Activated gamma-delta T cell (primary cell): ENCODE results near the gene ACSS3.
"Not testable (repeated sequence)": the region's sequence is repeated elsewhere in the genome, so short reads cannot be mapped to it uniquely, and the experiment has no call there.

Experiments used
- DNase-seq: peaks from one replicate; lab custom pipeline; 2025; lab: John Stamatoyannopoulos, UW

The ACSS3 gene

DNA sequence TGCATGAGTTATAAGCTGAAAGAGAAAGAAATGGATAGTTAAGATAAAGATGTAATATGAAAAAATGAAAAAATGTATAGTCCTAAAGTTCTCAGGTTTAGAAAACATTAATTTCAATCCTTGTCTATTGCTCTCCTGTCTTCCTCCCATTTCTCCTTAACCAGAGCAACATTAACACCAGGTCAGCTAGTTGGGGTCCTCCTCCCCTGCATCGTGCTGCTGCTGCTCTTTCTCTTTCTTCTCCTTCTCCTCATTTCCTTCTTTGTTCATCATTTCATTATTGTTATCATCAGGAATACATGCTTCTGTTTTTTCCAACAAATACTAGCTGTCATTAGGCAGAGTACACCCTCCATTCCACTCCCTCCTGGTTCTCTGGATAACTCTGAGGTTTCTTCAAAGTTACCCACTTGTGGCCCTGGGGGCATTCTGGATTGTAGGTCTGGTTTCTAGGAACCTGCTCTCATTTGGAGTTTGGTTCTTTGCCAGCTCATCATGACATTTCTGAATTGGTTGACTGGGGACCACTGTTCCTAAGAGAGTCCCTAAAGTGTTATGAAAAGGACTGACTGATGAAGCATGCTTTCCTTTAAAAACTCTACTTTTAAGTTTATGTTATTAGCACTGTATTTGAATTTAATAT is 17.0 kb downstream of the ACSS3 start:
- DNase-seq: no peak

DNA sequence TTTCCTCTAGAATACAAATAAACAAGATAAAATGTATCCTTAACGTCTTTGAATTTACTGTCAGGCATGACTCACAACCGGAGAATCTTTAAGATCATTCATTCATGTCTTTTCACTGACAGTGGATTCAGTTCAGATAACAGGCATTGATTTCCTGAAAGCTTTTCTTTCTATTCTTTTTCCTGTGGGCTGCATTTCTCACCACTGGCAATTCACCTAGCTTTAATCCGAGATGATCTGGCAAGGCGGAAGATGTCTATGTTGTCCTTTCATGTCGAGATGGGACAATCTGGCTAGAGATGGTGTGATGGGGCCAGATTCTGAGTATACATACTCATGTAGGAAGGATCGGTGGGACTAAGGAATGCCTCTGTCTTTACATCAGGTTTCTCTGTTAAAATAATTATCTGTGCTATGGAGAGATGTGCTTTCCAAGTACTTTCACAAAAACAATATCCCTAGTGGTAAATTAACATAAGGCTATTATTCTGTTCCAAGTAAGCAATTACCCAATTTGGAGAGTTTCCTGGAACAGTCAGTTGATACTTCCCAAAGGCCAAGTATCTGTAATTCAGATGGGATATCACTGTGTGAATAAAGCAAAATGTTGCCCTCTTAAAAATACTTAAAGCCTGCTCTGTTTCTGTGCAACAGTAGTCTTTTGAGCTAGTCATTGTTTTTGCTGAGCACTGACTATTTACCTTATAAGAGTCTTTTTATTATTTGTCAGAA is 17.8 kb downstream of the ACSS3 start:
- no peak for DNase-seq

DNA sequence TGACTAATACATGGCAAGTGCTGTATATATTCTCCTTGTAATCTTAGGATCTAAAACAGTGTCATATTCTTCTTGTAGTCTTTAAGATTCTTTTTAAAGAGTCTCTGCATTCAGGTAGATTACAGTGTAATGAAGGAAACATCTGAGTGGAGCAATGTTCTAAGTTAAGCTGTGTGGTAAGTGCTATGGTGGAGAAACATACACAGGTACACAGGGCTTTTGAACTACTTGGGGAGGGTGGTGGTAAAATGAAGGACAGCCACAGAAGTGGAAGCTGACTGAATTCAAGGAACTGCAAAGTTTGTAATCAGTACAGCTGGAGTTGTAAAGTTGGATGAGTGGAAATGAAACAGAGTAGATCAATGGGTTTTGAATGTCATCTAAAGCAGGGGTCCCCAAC is 27.8 kb downstream of the ACSS3 start:
- DNase-seq: no peak

DNA sequence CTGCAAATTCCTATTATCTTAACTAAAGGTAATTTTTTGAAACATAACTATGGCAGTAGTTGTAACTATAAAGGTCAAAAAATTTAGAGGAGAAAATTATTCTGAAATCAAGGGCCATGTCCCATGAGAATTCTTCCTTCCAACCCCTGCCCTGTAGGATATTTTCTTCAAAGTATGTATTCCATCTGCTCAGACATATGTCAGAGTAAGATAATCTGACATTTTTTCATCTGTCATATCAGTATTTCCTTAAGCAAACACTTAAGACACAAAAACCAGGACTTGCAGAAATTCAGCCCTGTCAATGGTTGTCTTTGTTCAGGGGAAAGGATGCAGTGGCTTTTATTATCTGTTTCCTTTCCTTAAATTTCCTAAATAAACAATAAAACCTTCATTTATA is 36.3 kb downstream of the ACSS3 start:
- no peak for DNase-seq

DNA sequence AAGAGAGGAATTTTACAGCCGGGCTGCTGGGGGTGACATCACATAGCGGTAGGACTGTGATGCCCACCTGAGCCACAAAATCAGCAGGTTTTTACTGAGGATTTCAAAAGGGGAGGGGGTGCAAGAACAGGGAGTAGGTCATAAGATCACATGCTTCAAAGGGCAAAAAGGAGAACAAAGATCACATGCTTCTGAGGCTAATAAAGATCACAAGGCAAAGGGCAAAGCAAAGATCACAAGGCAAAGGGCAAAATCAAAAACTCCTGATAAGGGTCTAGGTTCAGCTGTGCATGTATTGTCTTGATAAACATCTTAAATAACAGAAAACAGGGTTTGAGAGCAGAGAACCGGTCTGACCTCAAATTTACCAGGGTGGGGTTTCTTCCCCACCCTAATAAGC is 41.2 kb downstream of the ACSS3 start:
- not testable (repeated sequence) for DNase-seq

DNA sequence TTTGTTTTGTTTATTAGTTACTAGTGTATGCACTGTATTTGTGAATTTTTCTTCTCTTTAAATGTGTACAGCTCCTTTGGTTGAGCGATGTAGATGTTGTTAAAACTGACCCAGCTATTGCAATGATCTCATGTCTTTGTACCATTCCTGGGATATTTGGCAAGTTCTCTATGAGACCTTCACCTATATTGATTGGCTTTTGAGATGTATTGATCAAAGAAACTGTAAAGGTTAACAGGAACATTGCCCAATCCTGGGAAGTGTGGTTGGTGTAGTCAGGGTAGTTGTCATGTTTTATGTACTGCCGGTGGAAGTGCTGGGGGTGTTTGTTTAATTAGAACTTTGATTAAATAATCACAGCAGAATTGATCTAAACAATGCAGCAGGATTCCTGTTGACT is 43.1 kb downstream of the ACSS3 start:
- DNase-seq: no peak

DNA sequence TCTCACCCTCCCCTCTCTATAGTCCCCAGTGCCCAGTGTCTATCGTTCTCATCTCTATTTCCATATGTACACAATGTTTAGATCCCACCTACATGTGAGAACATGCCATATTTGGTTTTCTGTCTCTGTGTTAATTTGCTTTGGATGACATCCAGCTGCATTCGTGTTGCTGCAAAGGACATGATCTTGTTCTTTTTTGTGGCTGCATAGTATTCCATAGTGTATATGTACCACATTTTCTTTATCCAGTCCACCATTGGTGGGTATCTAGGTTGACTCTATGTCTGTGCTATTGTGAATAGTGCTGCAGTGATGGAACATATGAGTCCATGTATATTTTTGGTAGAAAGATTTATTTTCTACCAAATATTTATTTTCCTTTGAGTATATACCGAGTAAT is 45.7 kb downstream of the ACSS3 start:
- DNase-seq: no peak

DNA sequence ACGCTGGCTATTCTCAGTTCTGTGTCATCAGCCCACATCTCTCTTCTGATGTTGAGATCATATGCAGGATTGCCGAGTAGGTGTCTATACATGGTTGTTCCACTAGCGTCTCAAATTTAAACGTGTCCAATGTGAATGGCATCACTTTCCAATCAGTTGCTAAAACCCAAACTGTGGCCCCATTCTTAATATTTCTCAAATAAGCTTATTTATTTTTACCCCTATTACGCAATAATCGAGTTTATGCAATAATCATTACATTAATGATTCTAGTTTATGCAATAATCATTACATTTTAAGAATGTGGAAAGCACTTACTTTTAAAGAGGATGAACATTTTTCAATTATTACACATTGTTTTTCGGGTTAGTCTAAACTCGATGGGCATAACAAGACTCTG is 47.8 kb downstream of the ACSS3 start:
- DNase-seq: no peak

DNA sequence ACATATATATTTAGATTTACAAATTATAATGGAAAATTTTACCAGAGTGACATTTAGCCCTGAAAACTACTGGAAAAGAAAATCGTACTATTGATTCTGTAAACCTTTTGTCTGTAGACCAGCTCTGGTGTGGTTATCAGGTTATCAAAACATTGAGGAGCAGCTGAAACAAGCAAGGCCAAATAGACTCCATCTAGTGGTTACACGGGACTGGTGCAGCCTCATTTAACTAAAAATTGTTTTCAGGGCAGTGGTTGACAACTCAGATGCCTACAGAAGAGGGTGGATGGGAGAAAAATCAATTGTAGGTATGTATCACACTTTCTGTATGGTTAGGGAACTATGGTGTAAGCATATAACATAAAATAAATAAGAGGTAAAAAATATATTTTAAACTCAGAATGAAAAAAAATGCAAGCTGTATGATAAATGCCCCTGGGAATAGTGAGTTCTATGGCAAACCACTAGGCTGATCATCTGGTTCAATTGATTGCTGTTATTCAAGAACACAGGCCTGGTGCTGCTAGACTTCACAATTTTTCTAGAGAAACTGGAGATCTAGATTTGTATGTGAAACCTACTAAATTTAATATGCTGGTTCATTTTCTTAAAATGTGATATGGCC is 51.2 kb downstream of the ACSS3 start:
- no peak for DNase-seq

DNA sequence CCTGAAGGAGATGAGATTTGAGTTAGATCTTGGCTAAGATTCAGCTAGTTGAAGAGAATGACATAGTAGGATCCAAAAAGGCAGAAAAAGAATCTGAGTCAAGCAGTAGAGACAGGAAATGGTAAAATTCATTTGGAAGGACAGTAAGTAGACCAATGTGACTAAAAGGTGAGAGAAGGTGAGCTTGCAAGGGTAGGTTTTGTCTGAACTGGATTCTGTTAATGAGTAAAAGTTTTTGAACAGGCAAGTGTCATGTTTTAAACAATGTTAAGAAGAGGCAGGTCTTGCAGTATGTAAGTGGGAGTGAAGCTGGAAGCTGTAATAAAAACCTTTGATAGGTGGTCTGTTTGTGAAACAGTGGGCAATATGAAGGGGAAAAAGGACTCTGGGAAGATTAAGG is 58.6 kb downstream of the ACSS3 start:
- DNase-seq: no peak

DNA sequence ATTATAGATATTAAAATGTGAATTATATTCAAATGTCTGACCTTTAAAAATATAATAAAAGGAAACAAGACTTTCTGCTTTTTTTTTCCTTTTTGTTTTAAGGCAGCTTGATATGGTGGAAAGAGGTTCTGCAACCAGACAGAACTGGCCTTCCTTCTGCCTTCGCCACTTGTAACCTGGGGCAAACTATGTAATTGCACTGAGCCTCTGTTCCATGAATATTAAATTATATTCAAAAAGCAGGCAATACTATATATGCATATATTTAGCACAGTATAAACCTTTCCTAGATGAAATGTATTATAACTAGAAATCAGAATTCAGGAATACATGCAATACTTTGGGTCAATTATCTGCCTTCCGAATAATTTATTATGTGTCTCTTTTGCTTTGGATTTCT is 59.9 kb downstream of the ACSS3 start:
- no peak for DNase-seq

DNA sequence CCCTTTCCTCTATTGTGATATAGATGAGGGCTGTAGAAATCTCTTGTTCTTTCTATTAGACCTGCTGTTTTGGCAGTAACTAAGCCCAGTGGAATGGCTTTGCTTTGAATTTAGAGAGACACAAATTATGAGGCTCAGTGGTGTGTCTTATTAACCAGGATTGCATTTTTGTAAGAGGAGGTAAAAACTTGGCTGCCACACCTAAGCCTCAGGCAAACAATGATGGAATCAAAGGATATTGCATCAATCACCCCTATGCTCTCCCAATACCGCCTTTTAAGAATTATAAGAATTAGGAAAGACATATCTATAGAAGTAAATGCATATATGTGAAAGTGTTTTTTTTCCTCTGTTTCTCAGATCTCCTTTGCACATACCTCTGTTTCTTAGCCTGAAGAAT is 63.3 kb downstream of the ACSS3 start:
- DNase-seq: no peak

DNA sequence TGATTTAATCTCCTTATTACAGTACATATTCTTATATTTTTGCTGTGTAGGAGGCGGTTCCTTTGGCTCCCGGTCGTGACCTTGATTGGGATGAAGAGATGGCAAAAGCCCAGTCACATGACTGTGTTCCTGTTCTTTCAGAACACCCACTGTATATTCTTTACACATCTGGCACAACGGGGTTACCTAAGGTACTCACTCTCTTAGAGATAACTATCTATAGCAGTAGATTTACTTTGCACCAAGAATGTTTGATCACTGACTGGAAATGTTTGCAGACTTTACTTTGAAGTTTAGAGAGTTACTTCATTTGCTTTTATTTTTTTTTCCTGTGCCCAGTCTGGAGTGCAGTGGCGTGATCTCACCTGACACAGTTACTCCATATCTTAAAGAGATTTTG is 65.2 kb downstream of the ACSS3 start:
- no peak for DNase-seq

DNA sequence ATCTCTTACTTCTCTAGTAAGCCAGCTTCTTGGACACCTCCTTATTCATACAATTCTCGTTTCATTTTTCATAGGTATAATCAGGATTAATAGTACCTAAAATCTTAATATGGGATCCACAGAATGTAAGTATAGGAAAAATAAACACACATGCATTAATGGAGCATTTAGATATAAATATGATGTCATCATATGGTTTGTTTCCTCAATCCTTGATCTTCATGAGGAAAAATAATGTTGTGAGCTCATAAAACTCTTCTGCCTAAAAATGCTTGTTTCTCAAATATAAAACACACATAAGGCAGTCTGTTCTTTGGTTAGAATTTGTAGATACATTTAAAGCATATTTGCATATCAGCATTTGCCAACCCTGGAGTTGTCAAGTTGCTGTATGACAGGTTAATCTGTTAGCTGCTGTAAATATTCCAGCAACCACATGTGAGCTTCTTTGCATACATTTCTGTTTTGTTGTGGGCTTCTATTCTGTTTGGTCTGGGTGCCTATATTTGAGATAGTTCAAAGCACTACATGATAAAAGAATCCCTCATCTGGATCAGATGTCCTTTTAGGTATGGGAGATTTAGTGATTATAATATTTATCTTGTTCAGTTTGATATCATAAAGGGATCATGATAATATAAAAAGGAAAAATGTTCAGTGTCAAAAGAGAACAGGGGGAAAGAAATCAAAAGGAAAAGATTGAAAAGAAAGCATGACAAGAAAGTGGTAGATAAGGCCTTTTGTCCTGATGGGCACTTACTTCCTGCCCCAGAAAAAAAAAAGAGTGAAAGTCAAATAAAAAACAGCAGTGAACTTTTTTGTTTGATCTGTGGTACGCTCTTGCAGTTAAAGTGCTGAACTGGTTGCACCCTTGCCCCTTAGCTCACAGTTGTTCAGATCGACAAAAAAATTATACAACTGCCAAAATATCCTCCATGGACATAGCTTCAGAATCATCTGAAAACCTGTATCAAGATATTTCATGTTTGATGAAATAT is 68.6 kb downstream of the ACSS3 start:
- no peak for DNase-seq

DNA sequence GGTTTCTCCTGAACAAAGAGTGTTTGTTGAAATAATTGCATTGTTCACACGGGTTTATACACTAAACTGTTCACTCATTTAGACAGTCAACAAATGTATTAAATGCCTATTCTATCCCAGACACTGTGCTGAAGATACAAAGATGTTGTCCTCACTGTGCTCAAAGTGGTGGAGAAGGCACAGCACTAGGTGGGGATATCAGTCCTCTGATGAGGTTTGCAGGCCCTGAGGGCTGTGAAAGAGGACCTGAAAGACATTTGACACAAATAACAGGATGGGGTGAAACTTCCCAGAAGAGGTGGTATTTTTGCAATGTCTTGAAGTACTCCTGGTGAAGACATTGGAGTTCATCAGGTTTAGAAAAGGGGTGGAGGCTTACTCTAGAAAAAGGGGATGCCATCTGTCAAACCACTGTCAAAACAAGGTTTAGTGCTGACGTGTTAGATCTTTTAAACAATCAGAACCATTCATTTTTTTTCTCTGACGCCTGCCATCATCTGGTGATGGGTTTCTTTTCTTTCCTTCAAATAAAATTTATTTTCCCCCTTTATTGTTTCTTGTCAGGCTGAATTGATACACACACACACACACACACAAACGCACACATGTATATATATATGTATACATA is 69.5 kb downstream of the ACSS3 start:
- no peak for DNase-seq

DNA sequence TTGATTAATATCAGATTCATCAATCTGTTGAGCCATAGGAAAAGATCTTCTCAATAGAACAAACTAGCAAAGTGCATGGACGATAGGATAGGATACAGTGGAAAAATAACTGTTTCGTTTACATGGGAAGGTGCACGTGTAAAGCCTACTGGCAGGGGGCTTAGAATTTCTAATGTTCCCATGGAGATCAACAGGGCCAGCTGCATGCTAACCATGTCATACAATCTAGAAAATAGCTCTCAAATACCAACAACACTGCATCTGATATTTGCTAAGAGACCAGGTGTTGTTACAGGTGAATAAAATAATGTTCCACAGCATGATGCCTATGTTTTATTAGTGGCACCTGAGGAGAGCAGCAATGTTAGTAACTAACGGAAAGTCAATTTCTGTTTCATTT is 72.5 kb downstream of the ACSS3 start:
- DNase-seq: no peak

DNA sequence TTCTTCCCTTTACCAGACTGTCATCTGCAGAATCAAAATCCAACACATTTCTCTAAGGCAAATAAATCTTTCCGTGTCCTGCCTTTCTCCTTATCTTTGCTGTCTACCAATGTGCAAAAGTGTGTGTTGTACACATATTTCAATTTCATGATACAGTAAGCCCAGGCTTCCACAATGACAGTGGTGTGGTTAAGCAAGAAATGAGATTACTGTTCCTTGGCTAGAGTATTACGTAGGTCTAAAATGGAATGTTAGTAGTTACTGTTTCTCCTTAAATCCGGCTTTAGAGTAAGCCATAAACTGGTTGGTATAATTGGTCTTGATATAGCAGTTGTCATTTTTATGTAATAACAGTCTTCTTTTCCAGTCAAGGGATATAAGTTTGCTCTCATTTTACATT is 82.0 kb downstream of the ACSS3 start:
- DNase-seq: no peak

DNA sequence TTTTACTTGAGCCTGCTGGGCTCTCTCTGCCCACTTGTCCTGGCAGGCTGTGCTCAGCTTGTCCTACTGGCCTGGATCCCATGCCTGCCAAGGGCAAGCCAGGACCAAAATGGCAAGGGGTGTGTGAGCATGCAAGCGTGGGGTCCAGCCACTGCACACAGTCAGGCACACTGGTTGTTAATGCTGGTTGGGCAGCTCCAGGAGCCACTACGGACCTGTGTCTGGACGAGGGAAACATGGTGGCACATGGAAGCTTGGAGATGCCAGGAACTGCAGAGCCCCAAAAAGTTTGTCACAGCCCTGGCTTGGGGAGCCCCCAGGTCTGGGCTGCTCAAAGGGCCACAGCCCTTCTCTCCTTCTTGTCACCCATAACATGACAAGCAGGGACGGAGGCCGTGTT is 83.8 kb downstream of the ACSS3 start:
- no peak for DNase-seq

DNA sequence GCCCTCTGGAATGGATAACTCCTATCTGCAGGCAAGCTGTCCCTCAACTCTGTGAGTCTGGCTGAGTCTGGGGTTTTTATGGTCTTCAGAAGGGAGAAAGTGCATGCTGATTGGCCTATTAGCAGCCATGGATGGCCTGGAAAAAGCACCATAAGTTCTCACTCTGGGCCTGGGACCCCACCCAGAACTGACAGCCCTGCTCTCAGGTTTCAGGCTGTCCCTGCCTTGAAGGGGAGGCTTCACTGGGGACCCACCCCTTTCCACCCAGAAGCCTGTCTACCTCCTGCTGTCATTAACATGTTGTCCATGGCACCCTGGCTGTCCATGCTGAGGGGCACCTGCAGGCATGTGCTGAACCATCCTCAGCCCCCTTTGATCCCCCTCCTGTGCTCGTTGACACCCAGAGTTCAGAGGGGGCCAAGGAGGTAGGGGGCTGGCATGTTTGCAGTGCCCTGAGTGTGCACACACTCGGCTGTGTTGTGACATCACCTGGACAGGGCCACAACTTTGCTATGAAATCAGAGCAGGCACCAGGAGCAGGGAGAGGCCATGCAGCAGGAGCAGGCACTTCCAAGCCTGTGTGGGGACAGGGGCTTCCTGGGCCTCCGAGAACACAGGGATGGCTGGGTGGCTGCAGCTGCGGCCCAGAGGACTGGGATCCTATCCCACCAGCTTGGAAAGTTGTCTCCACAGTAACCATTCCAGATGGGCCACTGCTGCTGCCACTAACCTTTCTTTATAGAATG is 84.7 kb downstream of the ACSS3 start:
- no peak for DNase-seq

DNA sequence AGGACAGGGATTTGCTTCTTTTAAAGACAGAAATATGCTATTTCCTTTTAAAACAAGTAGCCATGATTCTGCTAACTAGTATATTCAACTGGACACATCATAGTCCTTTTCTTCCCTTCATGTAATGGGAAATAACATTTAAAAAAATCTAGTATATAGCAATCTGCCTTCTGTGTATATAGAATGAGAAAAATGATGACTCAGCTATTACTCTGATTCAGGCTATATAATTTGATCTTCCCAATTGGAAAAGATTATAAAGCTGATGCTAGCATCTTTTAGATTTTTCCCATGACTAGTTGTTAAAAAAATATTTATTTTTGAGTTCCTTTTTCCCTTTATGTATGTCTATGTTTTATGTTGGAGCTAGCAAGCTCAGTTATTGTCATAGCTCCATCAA is 86.9 kb downstream of the ACSS3 start:
- no peak for DNase-seq

DNA sequence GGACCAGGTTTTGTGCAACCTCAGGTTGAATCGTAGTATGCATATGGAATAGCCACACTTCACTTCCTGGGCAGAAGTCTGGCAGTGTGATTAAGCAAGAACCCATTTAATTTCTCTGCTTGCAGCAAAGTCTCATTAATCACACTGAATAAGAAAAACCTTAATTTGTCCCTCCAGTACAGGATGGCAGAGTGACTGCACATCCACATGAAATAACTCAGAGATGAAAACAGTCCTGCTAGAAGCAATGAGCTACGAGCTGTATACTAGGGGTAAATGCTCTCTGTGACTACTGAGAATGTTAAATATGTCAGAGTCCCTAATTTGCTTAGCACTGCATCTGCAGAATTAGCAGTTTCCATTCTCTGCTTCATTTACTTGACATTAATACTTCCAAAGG is 88.9 kb downstream of the ACSS3 start:
- DNase-seq: no peak
